Stimulated activated naive B cell treated with anti-CD40 and anti-IgM and Interleukin-4, amounts not matched to agents 10 μg/mL and 1 μg/mL and 100 μg/mL, for 72 hours (primary cell): ENCODE measurements around the gene ETV6.

Experiments
- ATAC-seq, 2 donors: fragments of 150-1000 bp; cut with Tn5 transposase; replicated peaks; 2 replicates each; pipeline ENCODE4 v1.10.0; 2021; ENCODE audit warnings: moderate library complexity in 1 of 2
- DNase-seq: peaks from one replicate; pipeline ENCODE4 v3.0.0; 2021
- H3K27ac Mint-ChIP-seq: one replicate; pipeline ENCODE4 v1.8.0; 2022; ENCODE audit warnings: mild to moderate bottlenecking, mixed read lengths
- H3K27me3 Mint-ChIP-seq, 2 donors: one replicate each; pipeline ENCODE4 v1.8.0; 2022; ENCODE audit warnings: mixed read lengths in 2 of 2
- H3K36me3 Mint-ChIP-seq, 2 donors: one replicate each; pipeline ENCODE4 v1.8.0; 2022; ENCODE audit warnings: mixed read lengths in 2 of 2, mild to moderate bottlenecking in 1 of 2
- H3K4me1 Mint-ChIP-seq, 2 donors: one replicate each; pipeline ENCODE4 v1.8.0; 2022; ENCODE audit warnings: mixed read lengths in 2 of 2, mild to moderate bottlenecking in 1 of 2
- H3K4me3 Mint-ChIP-seq, 2 donors: one replicate each; pipeline ENCODE4 v1.8.0; 2022; ENCODE audit warnings: mild to moderate bottlenecking in 2 of 2, mixed read lengths in 2 of 2, moderate library complexity in 1 of 2
- H3K9me3 Mint-ChIP-seq, 2 donors: one replicate each; pipeline ENCODE4 v1.8.0; 2022; ENCODE audit warnings: mixed read lengths in 2 of 2, mild to moderate bottlenecking in 1 of 2

The ETV6 gene

DNA sequence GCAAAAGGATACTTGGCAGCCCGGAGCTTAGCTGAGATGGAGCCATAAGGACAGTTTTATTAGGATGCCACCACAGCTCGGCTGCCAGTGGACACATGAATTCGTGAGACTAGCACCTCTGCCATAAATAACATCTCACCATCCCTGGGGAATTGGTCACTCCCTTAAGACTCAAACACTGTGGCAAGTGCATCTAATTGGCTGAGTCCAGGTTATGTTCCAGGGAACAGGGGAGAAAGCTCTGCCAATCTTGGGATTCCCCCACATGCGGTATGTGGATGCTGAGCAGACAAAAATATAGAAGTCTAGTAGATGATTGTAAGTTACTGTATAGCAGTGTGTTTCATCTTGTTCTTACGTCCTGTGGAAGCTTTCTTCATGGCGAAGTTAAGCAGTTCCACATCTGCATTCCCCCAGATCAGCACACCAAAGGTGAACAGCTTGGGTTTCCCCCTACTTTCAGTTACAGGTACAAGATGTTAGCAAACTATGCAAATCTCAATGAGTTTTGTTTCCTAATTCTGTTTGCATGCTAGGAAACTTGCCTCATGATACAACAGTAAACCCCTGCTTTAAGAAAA is 131.1 kb downstream of the ETV6 start:
- Mint-ChIP-seq H3K4me1 (peaks cover 44 to 61% of the 10 kb centered on the region in 2 donors), H3K27me3 (no peaks in the 10 kb centered on the region), H3K27ac (peak overlapping the region; percentile 82), H3K4me3 (peak overlapping the region; percentile 22 to 31), H3K9me3 (peaks cover 0 to 4% of the 10 kb centered on the region in 2 donors), H3K36me3 (peaks cover 23 to 51% of the 10 kb centered on the region in 2 donors)
- ATAC-seq (peak; percentile 88 to 91), DNase-seq (peak; percentile 64)

GRCh38 chr12:11782914-11783420 is 133.5 kb downstream of the ETV6 start:
- no peak overlapping the region for H3K4me3 Mint-ChIP-seq
- H3K27me3 Mint-ChIP-seq: no peaks in the 10 kb centered on the region
- H3K9me3 Mint-ChIP-seq: peaks cover 0 to 4% of the 10 kb centered on the region in 2 donors
- ATAC-seq (no peak), DNase-seq (no peak)
- peaks cover 46 to 59% of the 10 kb centered on the region in 2 donors for H3K4me1 Mint-ChIP-seq
- peaks cover 12 to 39% of the 10 kb centered on the region in 2 donors for H3K36me3 Mint-ChIP-seq
- peak overlapping the region; percentile 37 for H3K27ac Mint-ChIP-seq

DNA sequence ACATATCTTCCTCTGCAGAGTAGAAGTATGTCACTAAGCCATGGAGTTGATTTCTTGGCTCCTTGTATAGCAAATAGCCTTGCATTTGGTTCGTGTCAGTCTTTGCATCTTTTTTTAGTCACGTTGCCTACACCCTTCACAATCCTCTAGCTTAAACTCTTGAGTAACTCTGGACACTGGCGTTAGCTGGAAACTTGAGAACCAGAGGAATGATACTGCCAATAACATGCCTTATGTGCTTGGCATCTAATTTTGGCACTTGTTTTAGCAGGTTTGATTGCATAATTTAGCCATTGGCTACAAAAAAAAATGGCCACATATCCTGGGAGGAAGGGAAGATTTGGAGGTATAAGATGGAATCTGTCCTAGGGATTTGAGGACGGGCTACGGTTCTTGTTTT is 136.2 kb downstream of the ETV6 start:
- Mint-ChIP-seq H3K4me1 (peaks cover 44 to 56% of the 10 kb centered on the region in 2 donors), H3K9me3 (peaks cover 0 to 4% of the 10 kb centered on the region in 2 donors), H3K4me3 (no peak overlapping the region), H3K27me3 (no peaks in the 10 kb centered on the region), H3K36me3 (peaks cover 25 to 49% of the 10 kb centered on the region in 2 donors), H3K27ac (no peak overlapping the region)
- ATAC-seq: no peak
- no peak for DNase-seq

- no peak overlapping the region for H3K4me3 Mint-ChIP-seq
- H3K4me1 Mint-ChIP-seq: peaks cover 42 to 56% of the 10 kb centered on the region in 2 donors
- no peaks in the 10 kb centered on the region for H3K27me3 Mint-ChIP-seq
- H3K9me3 Mint-ChIP-seq: peaks cover 0 to 4% of the 10 kb centered on the region in 2 donors
- ATAC-seq: no peak
- peaks cover 31 to 56% of the 10 kb centered on the region in 2 donors for H3K36me3 Mint-ChIP-seq
- DNase-seq: no peak
- H3K27ac Mint-ChIP-seq: no peak overlapping the region
These were observed 137.3 kb downstream of the ETV6 start for GRCh38 chr12:11786638-11787365.

- Mint-ChIP-seq H3K9me3 (peaks cover 0 to 4% of the 10 kb centered on the region in 2 donors), H3K4me1 (peaks cover 43 to 56% of the 10 kb centered on the region in 2 donors), H3K4me3 (no peak overlapping the region), H3K27ac (no peak overlapping the region), H3K36me3 (peaks cover 34 to 58% of the 10 kb centered on the region in 2 donors), H3K27me3 (no peaks in the 10 kb centered on the region)
- DNase-seq (no peak), ATAC-seq (no peak)
These were observed 138.0 kb downstream of the ETV6 start for GRCh38 chr12:11787437-11787836.

DNA sequence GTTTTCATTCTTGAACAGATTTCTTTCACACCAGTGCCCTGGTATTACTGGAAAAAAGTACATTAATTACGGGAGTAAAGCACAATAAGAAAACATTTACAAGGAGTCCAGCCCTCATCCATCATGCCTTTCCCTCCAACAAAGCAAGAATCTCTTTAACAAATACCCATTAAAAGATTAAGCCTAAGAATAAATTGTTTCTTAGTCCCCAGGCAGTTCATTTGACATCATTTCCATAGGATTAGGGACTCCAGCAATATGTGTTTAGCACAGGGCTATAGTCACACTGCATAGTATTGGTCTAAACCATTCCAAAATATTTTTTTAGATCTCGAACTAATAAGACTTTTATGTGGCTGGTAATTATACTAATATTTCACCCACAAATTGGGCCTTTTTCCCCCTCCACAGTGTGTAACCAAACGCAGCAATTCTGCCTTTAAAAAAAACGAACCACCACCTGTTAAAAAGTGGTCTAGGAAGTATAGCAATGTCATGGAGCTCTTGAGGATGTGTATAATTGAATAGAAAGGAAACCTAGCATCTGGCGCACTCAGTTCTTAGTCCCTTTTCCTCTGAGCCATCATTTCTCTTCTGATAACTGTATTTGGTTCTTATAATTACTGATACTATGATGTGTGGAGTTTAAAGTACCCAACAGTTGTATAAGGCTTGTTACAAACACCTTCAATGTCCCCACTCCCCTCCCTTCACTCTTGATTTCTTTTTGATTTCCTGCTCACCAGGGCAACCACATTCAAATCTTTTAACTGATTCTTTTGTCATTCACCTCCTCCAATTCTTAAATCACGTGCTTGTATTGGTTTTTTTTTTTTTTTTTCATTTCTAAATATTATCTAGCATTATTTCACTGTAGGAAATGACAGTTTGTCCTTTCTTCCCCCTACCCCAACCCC is 138.7 kb downstream of the ETV6 start:
- H3K9me3 Mint-ChIP-seq: peaks cover 0 to 4% of the 10 kb centered on the region in 2 donors
- H3K36me3 Mint-ChIP-seq: peaks cover 28 to 53% of the 10 kb centered on the region in 2 donors
- H3K4me1 Mint-ChIP-seq: peaks cover 38 to 49% of the 10 kb centered on the region in 2 donors
- DNase-seq (no peak), ATAC-seq (no peak)
- no peak overlapping the region for H3K4me3 Mint-ChIP-seq
- H3K27ac Mint-ChIP-seq: no peak overlapping the region
- H3K27me3 Mint-ChIP-seq: no peaks in the 10 kb centered on the region

DNA sequence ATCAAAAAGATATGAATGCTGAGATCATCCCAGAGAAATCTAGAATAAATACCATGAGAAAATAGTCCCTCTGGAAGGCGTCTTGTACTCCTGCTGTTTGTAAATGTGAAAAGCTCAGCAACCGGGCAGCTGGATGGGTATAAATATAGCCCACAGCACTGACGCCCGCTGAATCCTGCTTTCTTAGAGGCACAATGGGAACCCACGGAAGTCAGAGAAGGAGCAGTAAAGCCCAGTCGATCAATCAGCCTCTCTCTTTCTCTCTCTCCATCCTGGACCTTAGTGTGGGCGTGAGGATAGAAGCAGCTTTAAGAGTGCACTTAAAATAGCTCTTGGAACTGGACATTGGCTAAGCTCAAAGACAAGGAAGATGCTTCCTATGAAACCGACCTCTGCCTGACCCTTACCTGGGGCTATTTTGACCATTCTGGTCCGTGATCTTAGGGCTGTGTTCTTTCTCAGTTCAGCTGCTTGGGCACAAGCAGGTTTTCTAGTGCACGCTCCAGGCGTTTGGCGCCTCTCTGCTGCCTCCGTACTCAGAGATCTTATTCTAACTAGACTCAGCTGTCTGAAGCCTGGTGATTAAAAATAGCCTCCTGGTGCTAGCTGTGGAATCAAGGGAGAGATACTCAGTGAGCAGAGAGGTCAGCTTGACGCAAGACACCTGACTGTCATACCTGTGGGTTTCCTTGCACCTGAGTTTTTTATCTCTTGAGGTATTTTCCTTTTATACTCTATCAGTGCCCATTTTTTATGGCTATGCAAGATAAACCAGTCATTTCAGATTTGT is 144.6 kb downstream of the ETV6 start:
- H3K36me3 Mint-ChIP-seq: peaks cover 51 to 78% of the 10 kb centered on the region in 2 donors
- H3K4me1 Mint-ChIP-seq: peaks cover 47 to 78% of the 10 kb centered on the region in 2 donors
- H3K27me3 Mint-ChIP-seq: no peaks in the 10 kb centered on the region
- peak overlapping the region; percentile 9 for H3K27ac Mint-ChIP-seq
- ATAC-seq (no peak), DNase-seq (no peak)
- H3K4me3 Mint-ChIP-seq: no peak overlapping the region
- H3K9me3 Mint-ChIP-seq: peaks cover 3 to 4% of the 10 kb centered on the region in 2 donors

DNA sequence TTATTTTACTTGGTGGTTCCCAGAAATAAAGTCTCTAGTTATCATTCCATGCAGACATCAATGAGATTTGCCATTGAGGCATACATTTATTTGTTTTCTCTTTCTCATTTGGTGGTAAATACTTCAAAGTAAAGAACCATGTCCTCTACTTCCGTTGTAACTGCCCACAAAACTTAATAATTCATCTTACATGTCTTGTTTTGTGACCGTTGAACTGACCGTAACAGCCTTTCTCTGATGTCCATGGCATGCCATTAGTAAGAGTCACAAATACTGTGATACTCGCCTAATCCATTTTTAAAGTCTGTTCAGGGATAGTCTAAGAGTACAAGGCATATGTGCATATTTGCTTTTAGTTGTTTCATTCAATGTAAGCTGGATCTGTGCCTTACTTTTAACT is 145.3 kb downstream of the ETV6 start:
- H3K9me3 Mint-ChIP-seq: peaks cover 3 to 4% of the 10 kb centered on the region in 2 donors
- H3K27me3 Mint-ChIP-seq: no peaks in the 10 kb centered on the region
- no peak overlapping the region for H3K4me3 Mint-ChIP-seq
- DNase-seq (no peak), ATAC-seq (no peak)
- H3K27ac Mint-ChIP-seq: no peak overlapping the region
- peaks cover 44 to 72% of the 10 kb centered on the region in 2 donors for H3K4me1 Mint-ChIP-seq
- peaks cover 47 to 74% of the 10 kb centered on the region in 2 donors for H3K36me3 Mint-ChIP-seq

DNA sequence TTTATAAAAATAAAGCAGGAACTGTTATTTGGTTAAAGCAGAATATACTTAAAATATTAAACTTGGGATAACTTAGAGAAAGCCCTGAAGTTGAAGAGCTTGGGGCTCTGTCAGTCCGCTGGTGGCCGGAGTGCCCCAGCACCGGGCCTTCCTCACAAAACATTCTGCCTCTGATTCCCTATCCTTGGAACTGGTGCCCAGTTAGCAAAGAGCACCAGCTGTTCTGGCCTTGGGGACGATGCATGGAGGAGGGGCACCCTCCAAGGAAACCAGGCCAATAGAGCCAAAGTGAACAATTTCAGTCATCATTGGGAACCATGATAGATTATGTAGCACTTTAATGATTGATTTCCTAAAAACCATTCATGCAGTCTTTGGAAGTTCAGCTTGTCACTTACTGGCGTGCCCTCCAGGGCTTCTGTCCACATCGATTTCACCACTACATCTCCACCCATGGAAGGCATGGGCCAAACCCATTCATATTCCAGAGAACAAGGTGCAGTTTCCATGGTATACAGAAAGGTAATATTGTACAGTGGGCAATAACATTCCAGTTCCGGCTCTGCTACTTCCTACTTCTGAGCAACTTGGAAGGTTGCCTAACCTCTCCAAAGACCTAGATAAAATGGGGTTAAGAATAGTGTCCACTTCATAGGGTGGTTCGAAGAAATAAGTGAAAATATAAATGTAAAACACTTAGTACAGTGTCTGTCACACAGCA is 145.9 kb downstream of the ETV6 start:
- no peak for ATAC-seq
- no peak overlapping the region for H3K27ac Mint-ChIP-seq
- no peaks in the 10 kb centered on the region for H3K27me3 Mint-ChIP-seq
- peaks cover 41 to 70% of the 10 kb centered on the region in 2 donors for H3K36me3 Mint-ChIP-seq
- no peak overlapping the region for H3K4me3 Mint-ChIP-seq
- peaks cover 41 to 66% of the 10 kb centered on the region in 2 donors for H3K4me1 Mint-ChIP-seq
- peaks cover 3 to 4% of the 10 kb centered on the region in 2 donors for H3K9me3 Mint-ChIP-seq
- DNase-seq: no peak

DNA sequence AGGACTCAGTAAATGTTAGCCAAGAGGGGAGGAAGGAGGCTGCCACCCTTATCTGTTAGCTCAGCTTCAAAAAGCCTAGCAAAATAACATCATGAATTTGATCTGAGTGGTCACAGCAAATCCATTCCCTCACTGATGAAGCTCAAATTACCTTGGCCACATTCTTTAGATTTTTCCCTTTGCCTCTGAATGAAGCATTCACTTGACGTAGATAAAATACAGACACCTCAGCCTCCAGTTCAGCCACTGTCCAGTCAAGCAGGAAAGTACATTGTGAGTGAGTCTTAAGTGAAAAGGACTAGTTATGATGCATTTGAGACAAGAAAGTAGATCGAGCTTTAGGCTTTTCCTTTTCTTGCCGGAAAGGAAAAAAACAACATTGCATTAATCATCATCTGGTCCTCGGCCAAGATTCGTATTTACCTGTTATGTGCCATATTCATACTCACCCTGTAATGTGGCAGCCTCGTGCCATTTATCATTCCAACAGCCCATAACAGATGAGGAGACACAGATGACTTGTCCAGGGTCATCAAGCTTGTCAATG is 146.5 kb downstream of the ETV6 start:
- Mint-ChIP-seq H3K27me3 (no peaks in the 10 kb centered on the region), H3K9me3 (peaks cover 3 to 4% of the 10 kb centered on the region in 2 donors)
- DNase-seq: no peak

DNA sequence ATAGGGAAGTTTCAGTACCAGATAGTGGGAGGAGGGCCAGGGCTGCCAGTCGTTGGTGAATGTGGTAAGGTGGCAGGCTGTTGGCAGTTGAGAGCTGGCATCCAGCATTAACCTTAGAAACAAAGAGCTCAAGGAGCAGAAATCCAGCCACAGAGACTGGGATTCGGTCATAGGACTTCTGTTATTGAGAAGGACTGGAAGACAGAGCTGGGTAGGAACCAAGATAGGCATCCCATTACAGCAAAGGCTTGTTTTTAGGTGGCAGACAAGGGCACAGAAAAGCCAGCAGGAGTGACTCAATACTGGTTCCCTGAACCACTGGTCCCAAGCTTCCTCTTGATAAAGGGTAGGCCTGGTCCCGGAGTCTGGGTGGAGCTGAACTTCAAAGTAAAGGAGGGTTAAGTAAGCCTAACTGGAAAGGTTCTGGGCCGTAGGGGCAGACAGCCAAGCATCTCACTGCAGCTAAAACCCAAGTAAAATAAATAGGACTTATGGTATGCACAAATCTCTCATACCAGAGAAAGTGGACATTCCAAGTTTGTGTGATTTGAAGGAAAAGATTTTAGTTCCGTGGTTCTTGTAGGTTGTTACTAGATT is 147.9 kb downstream of the ETV6 start:
- peaks cover 43 to 60% of the 10 kb centered on the region in 2 donors for H3K4me1 Mint-ChIP-seq
- no peaks in the 10 kb centered on the region for H3K27me3 Mint-ChIP-seq
- ATAC-seq: no peak
- H3K9me3 Mint-ChIP-seq: peaks cover 3 to 4% of the 10 kb centered on the region in 2 donors
- H3K27ac Mint-ChIP-seq: peak overlapping the region; percentile 60
- DNase-seq: no peak
- no peak overlapping the region for H3K4me3 Mint-ChIP-seq
- H3K36me3 Mint-ChIP-seq: peaks cover 32 to 65% of the 10 kb centered on the region in 2 donors

More for the DNA sequence above, 146.5 kb downstream of the ETV6 start:
- Mint-ChIP-seq H3K36me3 (peaks cover 36 to 67% of the 10 kb centered on the region in 2 donors), H3K27ac (peak overlapping the region; percentile 20), H3K4me1 (peaks cover 42 to 59% of the 10 kb centered on the region in 2 donors), H3K4me3 (no peak overlapping the region)
- ATAC-seq: no peak

DNA sequence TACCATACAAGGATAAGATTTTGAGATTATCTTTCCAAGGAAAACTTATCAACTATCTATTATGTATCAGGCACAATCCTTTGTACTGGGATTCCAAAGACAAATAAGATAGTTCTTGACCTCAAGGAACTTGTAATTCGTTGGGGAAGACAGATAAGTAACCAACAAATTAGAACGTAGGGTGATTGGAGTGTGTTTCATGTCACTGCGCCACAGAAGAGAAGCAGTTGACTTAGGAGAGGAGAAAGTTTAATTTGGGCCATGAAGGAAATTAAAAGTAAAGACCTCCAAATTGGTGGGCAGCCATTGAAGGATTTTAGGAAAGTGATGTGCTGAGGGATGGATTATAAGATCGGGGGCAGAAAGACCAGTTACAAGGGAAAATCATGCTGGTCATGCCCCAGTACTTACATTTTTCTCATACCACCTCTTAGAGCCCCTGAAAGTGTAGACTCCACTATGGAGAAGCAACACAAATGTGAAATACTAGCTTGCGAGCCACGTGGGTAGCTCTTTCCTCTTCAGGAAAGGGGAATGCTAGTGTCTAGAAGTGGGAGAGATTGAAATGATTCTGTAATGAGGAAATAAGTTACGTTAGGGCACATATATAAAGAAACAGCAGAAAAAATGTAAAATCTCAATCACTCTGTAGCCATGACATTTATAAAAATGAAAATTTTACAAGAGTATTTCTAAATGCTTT is 148.7 kb downstream of the ETV6 start:
- Mint-ChIP-seq H3K4me1 (peaks cover 43 to 59% of the 10 kb centered on the region in 2 donors), H3K27ac (no peak overlapping the region), H3K36me3 (peaks cover 32 to 71% of the 10 kb centered on the region in 2 donors), H3K27me3 (no peaks in the 10 kb centered on the region), H3K4me3 (no peak overlapping the region), H3K9me3 (peaks cover 3 to 4% of the 10 kb centered on the region in 2 donors)
- no peak for ATAC-seq
- no peak for DNase-seq
